Omental fat pad (tissue), 4 donors: Measurements from ENCODE around the gene GCG. TPM values are rescaled to one million over a fixed set of nuclear protein-coding genes. Genes with fewer than 3 reads are reported as not detected.

Experiments used
- ATAC-seq: fragments of 150-250 bp; one replicate; pipeline ENCODE4 v1.9.1; 2016; ENCODE audit warnings: mild to moderate bottlenecking, moderate library complexity; ENCODE audit not compliant: low FRiP score
- DNase-seq: peaks from one replicate; pipeline ENCODE4 v3.0.0-alpha.2; 2019; ENCODE audit warnings: low spot score
- CTCF ChIP-seq, 3 donors: fragments of 450-650 bp; IDR thresholded peaks; one replicate each; pipeline ENCODE4 v1.5.1; 2016 to 2017; ENCODE audit warnings: antibody characterized with exemption in 3 of 3, mild to moderate bottlenecking in 3 of 3, moderate library complexity in 2 of 3
- total RNA-seq, 4 donors: library from RNA; depleted of rRNA; stranded (reverse); fragments of >200 nt; gene quantifications; one replicate each; pipeline ENCODE4 v1.1.0, GENCODE V29; 2016

Gene GCG
- total RNA-seq, 4 donors from 2014 or later: not detected

- no peak for TF ChIP-seq CTCF (IDR thresholded peaks at IDR 0.05)
- DNase-seq (peak; percentile 25), ATAC-seq (no peak)
Observed at GRCh38 chr2:162153608-162154224, 1.7 kb upstream of the GCG start.

- TF ChIP-seq CTCF (IDR thresholded peaks at IDR 0.05): no peak
- ATAC-seq (no peak), DNase-seq (no peak)
Observed at GRCh38 chr2:162149940-162150339, 2.1 kb downstream of the GCG start.

GRCh38 chr2:162149466-162149865, 2.6 kb downstream of the GCG start:
- ATAC-seq (no peak), DNase-seq (no peak)
- no peak for TF ChIP-seq CTCF (IDR thresholded peaks at IDR 0.05)

- ATAC-seq (no peak), DNase-seq (no peak)
- no peak for TF ChIP-seq CTCF (IDR thresholded peaks at IDR 0.05)
Observed at GRCh38 chr2:162148956-162149355, 3.1 kb downstream of the GCG start.

- TF ChIP-seq CTCF (IDR thresholded peaks at IDR 0.05): no peak
- DNase-seq (no peak), ATAC-seq (no peak)
Observed at GRCh38 chr2:162143969-162144368, 8.1 kb downstream of the GCG start.

GRCh38 chr2:162138310-162138709, 13.7 kb downstream of the GCG start:
- TF ChIP-seq CTCF (IDR thresholded peaks at IDR 0.05): no peak
- ATAC-seq (no peak), DNase-seq (no peak)

GRCh38 chr2:162127422-162127821, 24.6 kb downstream of the GCG start:
- ATAC-seq: no peak

More at GRCh38 chr2:162127422-162127821, 24.6 kb downstream of the GCG start:
- DNase-seq: no peak
- TF ChIP-seq CTCF (IDR thresholded peaks at IDR 0.05): no peak
